HG02981 (cell line): ENCODE results near the gene DBH.

Experiments used
- ATAC-seq: cut with Tn5 transposase; IDR thresholded peaks from one replicate; pipeline ENCODE4 v1.9.1; 2021; ENCODE audit warnings: mild to moderate bottlenecking, moderate library complexity; ENCODE audit not compliant: unreplicated experiment

The DBH gene

GRCh38 chr9:133681658-133682306 is 45.6 kb downstream of the DBH start:
- no peak for ATAC-seq

DNA sequence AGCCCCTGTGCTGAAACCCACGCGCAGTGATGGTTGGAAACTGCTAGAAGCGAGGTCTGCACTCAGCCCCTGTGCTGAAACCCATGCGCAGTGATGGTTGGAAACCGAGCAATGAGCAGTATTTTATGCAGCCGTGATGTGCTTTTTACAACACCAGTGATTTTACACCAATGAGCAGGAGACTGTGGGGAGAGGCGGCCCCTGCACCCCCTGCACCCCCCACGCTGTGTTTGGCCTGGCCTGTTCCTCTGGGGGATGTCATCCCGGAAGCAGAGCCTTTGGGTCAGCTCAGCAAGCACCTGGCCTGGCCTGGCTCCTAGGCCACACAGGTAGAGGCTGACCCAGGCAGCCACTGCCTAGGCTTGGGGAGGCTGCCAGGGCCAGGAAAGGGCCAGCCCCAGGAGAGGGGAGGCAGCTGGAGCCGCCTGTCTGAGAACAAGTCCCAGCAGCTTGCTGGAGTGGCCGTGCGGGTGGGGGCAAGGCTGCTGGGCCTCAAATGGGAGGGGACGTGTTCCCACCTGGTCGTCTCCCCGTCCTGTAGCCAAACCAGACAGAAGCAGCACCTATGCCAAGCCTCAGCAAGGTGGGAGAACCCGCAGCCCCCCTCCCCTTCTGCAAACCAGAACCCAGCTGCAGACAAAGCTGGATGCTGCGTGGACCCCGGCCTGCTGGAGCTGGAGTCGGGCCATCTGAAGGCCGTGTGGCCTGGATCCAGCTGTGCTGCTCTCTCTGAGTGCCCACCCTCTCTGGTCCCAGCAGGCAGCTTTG is 46.8 kb downstream of the DBH start:
- ATAC-seq, result no peak

DNA sequence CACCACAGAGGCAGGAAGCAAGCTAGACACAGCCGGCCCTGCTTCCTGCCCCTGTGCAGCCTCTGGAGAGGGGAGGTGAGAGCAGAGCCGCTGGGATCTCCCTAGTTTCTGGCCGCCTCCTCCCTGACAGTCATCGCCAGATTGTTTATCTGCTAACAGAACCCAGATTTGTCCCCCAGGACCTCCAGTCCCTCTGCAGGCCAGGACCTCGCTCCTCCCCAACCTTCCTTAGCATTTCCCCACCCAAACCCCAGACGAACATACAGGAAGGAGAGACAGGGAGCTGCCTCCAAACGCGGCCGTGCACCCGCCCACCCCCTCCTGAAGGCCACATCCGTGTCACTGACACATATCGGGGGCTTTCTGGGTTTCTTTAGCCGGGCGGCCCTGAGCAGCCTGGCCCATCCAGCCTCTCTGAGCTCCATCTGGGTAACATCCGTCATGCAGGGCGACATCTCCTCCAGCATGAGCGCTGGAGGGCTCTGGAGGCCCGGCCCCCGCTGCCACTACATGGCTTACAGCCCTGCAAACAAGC is 47.5 kb downstream of the DBH start:
- no peak for ATAC-seq

- ATAC-seq, result no peak
Measured at GRCh38 chr9:133684121-133684935, 48.2 kb downstream of the DBH start.

DNA sequence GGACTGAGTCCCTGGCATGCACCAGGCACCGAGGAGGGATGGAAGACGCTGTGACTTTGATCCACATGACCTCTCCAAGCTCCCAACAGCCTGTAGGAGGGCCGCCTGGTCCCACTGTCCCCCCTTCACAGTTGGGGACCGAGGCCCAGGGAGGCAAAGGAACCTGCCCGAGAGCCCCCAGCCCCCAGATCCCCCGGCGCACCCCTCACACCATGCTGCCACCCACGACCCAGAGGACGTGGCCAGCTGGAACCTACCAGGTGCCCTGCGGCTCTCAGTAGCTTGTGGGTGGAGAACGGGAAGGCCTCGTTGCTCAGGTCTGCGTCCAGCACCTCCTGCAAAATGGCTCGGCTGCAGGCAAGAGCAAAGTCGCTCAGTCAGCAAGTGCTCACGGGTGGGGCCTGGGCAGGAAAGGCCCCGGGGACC is 48.8 kb downstream of the DBH start:
- ATAC-seq, result no peak

GRCh38 chr9:133685653-133686609 is 49.8 kb downstream of the DBH start:
- ATAC-seq, result no peak

DNA sequence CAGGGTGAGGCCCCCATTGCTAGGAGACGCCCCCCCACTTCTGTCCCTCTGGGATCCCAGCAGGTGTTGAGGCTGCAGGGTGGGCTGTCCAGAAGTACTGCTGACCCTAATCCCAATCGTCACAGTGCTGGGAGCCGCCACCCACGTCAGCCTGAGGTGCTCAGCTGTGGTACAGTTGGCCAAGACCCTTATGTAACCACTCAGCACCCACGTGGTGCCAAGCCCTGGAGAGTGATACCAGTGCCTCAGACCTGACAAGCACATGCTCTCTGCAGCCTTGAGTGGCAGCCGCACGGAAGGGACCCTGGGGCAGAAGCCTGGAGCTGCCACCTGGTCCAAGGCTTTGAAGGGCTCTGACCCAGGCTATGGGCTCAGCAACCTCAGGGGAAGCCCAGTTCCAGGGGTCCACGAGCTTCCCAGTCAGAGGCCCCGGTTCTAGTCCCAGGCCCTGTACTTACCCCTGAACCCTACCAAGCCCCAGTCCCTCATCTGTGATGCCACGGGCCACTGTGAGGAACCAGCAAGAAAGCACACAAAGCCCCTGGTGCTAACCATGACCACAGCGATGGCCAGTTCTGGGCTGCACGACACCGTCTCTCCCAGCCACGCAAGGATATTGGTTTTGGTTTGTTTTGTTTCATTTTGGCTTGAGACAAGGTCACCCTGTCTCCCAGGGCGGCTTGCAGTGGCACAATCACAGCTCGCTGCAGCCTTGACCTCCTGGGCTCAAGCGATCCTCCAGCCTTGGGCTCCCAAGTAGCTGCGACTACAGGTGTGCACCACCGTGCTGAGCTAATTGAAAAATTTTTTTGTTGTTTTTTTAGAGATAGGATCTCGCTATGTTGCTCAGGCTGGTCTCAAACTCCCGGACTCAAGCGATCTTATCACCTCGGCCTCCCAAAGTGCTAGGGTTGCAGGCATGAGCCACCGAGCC is 50.7 kb downstream of the DBH start:
- ATAC-seq, result no peak

- no peak for ATAC-seq
Measured at GRCh38 chr9:133687856-133688761, 51.9 kb downstream of the DBH start.

- ATAC-seq, result no peak
Measured at GRCh38 chr9:133689151-133689763, 53.1 kb downstream of the DBH start.

DNA sequence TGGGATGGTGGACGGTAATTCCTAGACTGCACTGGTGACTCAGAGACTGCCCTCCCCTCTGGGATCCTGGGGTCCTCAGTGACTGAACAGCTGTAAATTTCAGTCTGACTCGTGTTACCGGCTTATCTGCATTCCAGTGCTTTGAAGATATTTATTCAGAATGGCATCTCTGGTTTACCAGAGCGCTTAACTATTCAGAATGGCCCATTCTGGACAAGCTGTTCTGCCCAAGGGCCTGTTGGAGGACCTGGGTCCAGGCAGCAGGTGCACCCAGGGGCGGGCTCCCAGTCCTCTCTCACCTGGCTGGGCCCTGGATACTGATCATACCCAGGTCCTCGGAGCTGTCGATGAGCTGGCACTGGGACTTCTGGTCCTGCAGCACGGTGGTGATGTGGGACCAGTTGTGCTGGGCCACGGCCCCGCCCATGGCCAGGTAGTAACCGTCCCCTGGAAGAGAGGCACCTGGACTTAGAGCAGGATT is 54.0 kb downstream of the DBH start:
- no peak for ATAC-seq

GRCh38 chr9:133691191-133691590 is 55.0 kb downstream of the DBH start:
- no peak for ATAC-seq

- ATAC-seq, result no peak
Measured at GRCh38 chr9:133691626-133692363, 55.6 kb downstream of the DBH start.

GRCh38 chr9:133692364-133692985 is 56.3 kb downstream of the DBH start:
- no peak for ATAC-seq

GRCh38 chr9:133693116-133693515 is 57.0 kb downstream of the DBH start:
- ATAC-seq, result no peak

GRCh38 chr9:133693703-133694529 is 57.8 kb downstream of the DBH start:
- no peak for ATAC-seq

DNA sequence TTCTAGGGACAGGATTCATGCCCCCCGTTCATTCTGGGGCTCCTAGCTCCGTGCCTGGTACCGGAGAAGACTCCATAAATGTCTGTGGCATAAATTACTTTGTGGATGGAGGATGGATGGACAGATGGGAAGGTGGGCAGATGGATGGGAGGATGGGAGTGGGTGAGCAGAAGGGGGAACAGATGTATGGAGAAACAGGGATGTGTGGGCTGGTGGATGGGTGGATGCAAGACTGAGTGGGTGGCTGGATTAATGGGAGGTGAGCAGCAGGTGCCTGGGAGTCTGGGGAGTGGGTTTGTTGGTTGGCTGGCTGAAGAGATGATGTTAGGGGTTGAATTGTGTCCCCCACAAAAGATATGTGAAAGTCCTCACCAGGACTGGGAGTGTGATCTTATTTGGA is 58.5 kb downstream of the DBH start:
- ATAC-seq, result no peak
